HepG2 (cell line): ENCODE results near the gene ITPK1.

ENCODE experiments used
- AKAP8 ChIP-seq: sonication (generic); formaldehyde crosslinking; IDR thresholded peaks from 2 replicates; pipeline ENCODE4 v1.5.1; 2020; ENCODE audit warnings: mild to moderate bottlenecking, missing genetic modification reagents
- ETV6 ChIP-seq: sonication (generic); formaldehyde crosslinking; conservative IDR thresholded peaks from 2 replicates; pipeline ENCODE4 v1.4.0; 2020; ENCODE audit warnings: missing genetic modification reagents
- EZH2 ChIP-seq: conservative IDR thresholded peaks from 2 replicates; pipeline ENCODE4 v1.6.1; 2012; ENCODE audit warnings: mild to moderate bottlenecking, low read depth, low read length, moderate library complexity
- IRF9 ChIP-seq: sonication (generic); formaldehyde crosslinking; IDR thresholded peaks from 2 replicates; pipeline ENCODE4 v1.8.0; 2022; ENCODE audit warnings: missing genetic modification reagents, mild to moderate bottlenecking, borderline replicate concordance
- MXD4 ChIP-seq: IDR thresholded peaks from 2 replicates; pipeline ENCODE4 v1.6.1; 2016; ENCODE audit warnings: mild to moderate bottlenecking, missing biosample characterization, missing genetic modification reagents
- NR2C2 ChIP-seq: sonication (generic); formaldehyde crosslinking; IDR thresholded peaks from 2 replicates; pipeline ENCODE4 v1.4.0; 2020; ENCODE audit warnings: missing genetic modification reagents, mild to moderate bottlenecking, moderate library complexity, borderline replicate concordance
- POLR2A ChIP-seq, 2 experiments: IDR thresholded peaks; 2 replicates each; pipeline ENCODE4 v1.6.1; 2011; ENCODE audit warnings: low read depth in 2 of 2, low read length in 2 of 2, mild to moderate bottlenecking in 1 of 2, moderate library complexity in 1 of 2; ENCODE audit not compliant: insufficient read depth in 1 of 2
- SUZ12 ChIP-seq: fragments of 150-350 bp; IDR thresholded peaks from 2 replicates; pipeline ENCODE4 v1.6.1; 2014; ENCODE audit warnings: low read depth, low read length
- TBL1XR1 ChIP-seq: fragments of 150-350 bp; IDR thresholded peaks from 2 replicates; pipeline ENCODE4 v1.6.1; 2014; ENCODE audit warnings: borderline replicate concordance, low read length; ENCODE audit not compliant: partially characterized antibody
- ZFP41 ChIP-seq: sonication (generic); formaldehyde crosslinking; IDR thresholded peaks from 2 replicates; pipeline ENCODE4 v1.4.0; 2020; ENCODE audit warnings: mild to moderate bottlenecking, missing genetic modification reagents, borderline replicate concordance
- ZNF232 ChIP-seq: sonication (generic); formaldehyde crosslinking; IDR thresholded peaks from 2 replicates; pipeline ENCODE4 v1.4.0; 2020; ENCODE audit warnings: missing genetic modification reagents, borderline replicate concordance
- TF ChIP-seq, protein P1 (sequence below): IDR thresholded peaks from 2 replicates; pipeline ENCODE4 v1.6.1; 2012; ENCODE audit warnings: inconsistent platforms

GRCh38 chr14:92995620-92996019 is 120.1 kb downstream of the ITPK1 start:
- no peak for TF ChIP-seq AKAP8 (CRISPR knock-in tag)
- TF ChIP-seq POLR2A (IDR thresholded peaks at IDR 0.05; ENCODE audit: insufficient read depth in 1 of 2, low read depth in 2 of 2, low read length in 2 of 2) = no peak
- no peak for TF ChIP-seq NR2C2
- TF ChIP-seq SUZ12 = no peak
- TF ChIP-seq, protein P1, sequence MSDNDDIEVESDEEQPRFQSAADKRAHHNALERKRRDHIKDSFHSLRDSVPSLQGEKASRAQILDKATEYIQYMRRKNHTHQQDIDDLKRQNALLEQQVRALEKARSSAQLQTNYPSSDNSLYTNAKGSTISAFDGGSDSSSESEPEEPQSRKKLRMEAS = no peak
- no peak for TF ChIP-seq TBL1XR1
- no peak for TF ChIP-seq ZFP41 (CRISPR knock-in tag)
- TF ChIP-seq ZNF232 = no peak
- no peak for TF ChIP-seq EZH2
- TF ChIP-seq IRF9 = no peak
- TF ChIP-seq ETV6 (CRISPR knock-in tag) = no peak
- no peak for TF ChIP-seq MXD4 (CRISPR knock-in tag)
